C4-2B (cell line): ENCODE results near the gene PLPP2.

Source experiments
- CTCF ChIP-seq: fragments of 450-650 bp; conservative IDR thresholded peaks from 2 replicates; pipeline ENCODE4 v1.5.1; 2017; ENCODE audit warnings: mild to moderate bottlenecking
- ZFX ChIP-seq: fragments of 450-650 bp; IDR thresholded peaks from 2 replicates; pipeline ENCODE4 v1.6.1; 2017

GRCh38 chr19:310781-311496, 19.7 kb upstream of the PLPP2 start:
- no peak for TF ChIP-seq CTCF
- TF ChIP-seq ZFX = no peak
